ENCODE data around the gene MAP1LC3A. TPM values are rescaled to one million over a fixed set of nuclear protein-coding genes. Genes with fewer than 3 reads are reported as not detected.

The MAP1LC3A gene
- polyA plus RNA-seq, 1 donor from 2014 or later: 8.6 TPM

GRCh38 chr20:34581341-34582184, 23.0 kb downstream of the MAP1LC3A start:
- peaks cover 20 to 32% (median 25%) of the 10 kb centered on the region in 3 donors for H3K4me1 Mint-ChIP-seq
- peak overlapping the region; percentile 55 to 84 (median 57) for H3K27ac Mint-ChIP-seq
- peaks cover 0 to 3% (median 2%) of the 10 kb centered on the region in 3 donors for H3K9me3 Mint-ChIP-seq
- peaks cover 3% of the 10 kb centered on the region for H3K36me3 Mint-ChIP-seq
- H3K4me3 Mint-ChIP-seq: no peak overlapping the region
- no peaks in the 10 kb centered on the region for H3K27me3 Mint-ChIP-seq

GRCh38 chr20:34582221-34582620, 23.7 kb downstream of the MAP1LC3A start:
- Mint-ChIP-seq H3K9me3 (peaks cover 0 to 3% (median 2%) of the 10 kb centered on the region in 3 donors), H3K4me1 (peaks cover 20 to 32% (median 25%) of the 10 kb centered on the region in 3 donors), H3K4me3 (peak overlapping the region in 1 of 4 donors; percentile 54), H3K27me3 (no peaks in the 10 kb centered on the region), H3K27ac (peak overlapping the region in 2 of 3 donors; percentile 57 to 76), H3K36me3 (peaks cover 4% of the 10 kb centered on the region)

GRCh38 chr20:34582911-34583310, 24.4 kb downstream of the MAP1LC3A start:
- Mint-ChIP-seq H3K4me3 (no peak overlapping the region), H3K36me3 (peaks cover 9% of the 10 kb centered on the region), H3K27ac (peak overlapping the region in 1 of 3 donors; percentile 59), H3K9me3 (peaks cover 0 to 3% (median 2%) of the 10 kb centered on the region in 3 donors), H3K4me1 (peaks cover 20 to 30% (median 22%) of the 10 kb centered on the region in 3 donors), H3K27me3 (no peaks in the 10 kb centered on the region)

- Mint-ChIP-seq H3K4me1 (peaks cover 16 to 23% (median 17%) of the 10 kb centered on the region in 3 donors), H3K36me3 (peaks cover 9% of the 10 kb centered on the region), H3K27ac (peak overlapping the region in 1 of 3 donors; percentile 59), H3K4me3 (no peak overlapping the region), H3K27me3 (no peaks in the 10 kb centered on the region), H3K9me3 (peaks cover 0 to 3% (median 2%) of the 10 kb centered on the region in 3 donors)
Measured at GRCh38 chr20:34583544-34583943, 25.0 kb downstream of the MAP1LC3A start.

- Mint-ChIP-seq H3K27ac (no peak overlapping the region), H3K4me3 (no peak overlapping the region), H3K4me1 (peaks cover 6 to 13% (median 8%) of the 10 kb centered on the region in 3 donors), H3K9me3 (peaks cover 0 to 3% (median 2%) of the 10 kb centered on the region in 3 donors), H3K36me3 (peaks cover 9% of the 10 kb centered on the region), H3K27me3 (no peaks in the 10 kb centered on the region)
Measured at GRCh38 chr20:34585019-34585418, 26.5 kb downstream of the MAP1LC3A start.

GRCh38 chr20:34586488-34587163, 28.1 kb downstream of the MAP1LC3A start:
- Mint-ChIP-seq H3K9me3 (no peaks in the 10 kb centered on the region), H3K4me3 (no peak overlapping the region), H3K27ac (no peak overlapping the region), H3K36me3 (peaks cover 8% of the 10 kb centered on the region), H3K4me1 (peaks cover 0 to 3% (median 2%) of the 10 kb centered on the region in 3 donors), H3K27me3 (no peaks in the 10 kb centered on the region)

GRCh38 chr20:34595377-34596184, 37.1 kb downstream of the MAP1LC3A start:
- no peaks in the 10 kb centered on the region for H3K27me3 Mint-ChIP-seq
- no peak overlapping the region for H3K27ac Mint-ChIP-seq
- peaks cover 8% of the 10 kb centered on the region for H3K36me3 Mint-ChIP-seq
- H3K9me3 Mint-ChIP-seq: no peaks in the 10 kb centered on the region
- H3K4me1 Mint-ChIP-seq: no peaks in the 10 kb centered on the region
- H3K4me3 Mint-ChIP-seq: no peak overlapping the region

- H3K9me3 Mint-ChIP-seq: no peaks in the 10 kb centered on the region
- H3K27me3 Mint-ChIP-seq: no peaks in the 10 kb centered on the region
- H3K4me3 Mint-ChIP-seq: no peak overlapping the region
- H3K4me1 Mint-ChIP-seq: no peaks in the 10 kb centered on the region
- H3K27ac Mint-ChIP-seq: peak overlapping the region in 1 of 3 donors; percentile 39
- peaks cover 2% of the 10 kb centered on the region for H3K36me3 Mint-ChIP-seq
Measured at GRCh38 chr20:34600892-34601653, 42.6 kb downstream of the MAP1LC3A start.

GRCh38 chr20:34604980-34605788, 46.7 kb downstream of the MAP1LC3A start:
- no peak overlapping the region for H3K4me3 Mint-ChIP-seq
- H3K36me3 Mint-ChIP-seq: peaks cover 9% of the 10 kb centered on the region
- H3K4me1 Mint-ChIP-seq: peaks cover 6 to 9% (median 8%) of the 10 kb centered on the region in 3 donors

GRCh38 chr20:34607066-34607465, 48.5 kb downstream of the MAP1LC3A start:
- Mint-ChIP-seq H3K4me3 (no peak overlapping the region), H3K36me3 (peaks cover 9% of the 10 kb centered on the region), H3K27me3 (no peaks in the 10 kb centered on the region), H3K27ac (no peak overlapping the region), H3K9me3 (no peaks in the 10 kb centered on the region), H3K4me1 (peaks cover 11 to 12% (median 11%) of the 10 kb centered on the region in 3 donors)

More at GRCh38 chr20:34604980-34605788, 46.7 kb downstream of the MAP1LC3A start:
- no peaks in the 10 kb centered on the region for H3K9me3 Mint-ChIP-seq
- no peaks in the 10 kb centered on the region for H3K27me3 Mint-ChIP-seq
- H3K27ac Mint-ChIP-seq: no peak overlapping the region

Other genes with a start within 250 kb of the MAP1LC3A start
- gene ITCH, start 195.4 kb upstream of the MAP1LC3A start, polyA plus RNA-seq: 33.7 TPM
- 333 TPM for gene DYNLRB1, start 42.3 kb upstream of the MAP1LC3A start, polyA plus RNA-seq
- 19.8 TPM for gene PIGU, start 118.4 kb downstream of the MAP1LC3A start, polyA plus RNA-seq
- 1.3 TPM for gene TP53INP2, start 145.6 kb downstream of the MAP1LC3A start, polyA plus RNA-seq